GM19193 (cell line): ENCODE measurements around the gene MAP2K3.

Experiments used
- POLR2A ChIP-seq: IDR thresholded peaks from 4 replicates; pipeline ENCODE4 v1.6.1; 2011; ENCODE audit not compliant: insufficient read depth, insufficient read length; ENCODE audit errors: extremely low read depth

Gene MAP2K3

GRCh38 chr17:21249086-21249795 lies 35.3 kb upstream of the MAP2K3 start:
- TF ChIP-seq POLR2A: no peak

- TF ChIP-seq POLR2A: no peak
Observed at GRCh38 chr17:21249920-21250703, 34.4 kb upstream of the MAP2K3 start.

- TF ChIP-seq POLR2A: no peak
Observed at GRCh38 chr17:21250854-21251253, 33.7 kb upstream of the MAP2K3 start.

GRCh38 chr17:21251337-21252010 lies 33.0 kb upstream of the MAP2K3 start:
- TF ChIP-seq POLR2A: no peak

- TF ChIP-seq POLR2A: no peak
Observed at GRCh38 chr17:21252289-21252795, 32.2 kb upstream of the MAP2K3 start.

- TF ChIP-seq POLR2A: peak; percentile 49
Observed at GRCh38 chr17:21252796-21253645, 31.5 kb upstream of the MAP2K3 start, which contains the start of gene NATD1. TSS of gene NATD1 (minus strand) at chr17:21253410. CDS start at chr17:21253264, 146 bp downstream.

GRCh38 chr17:21253646-21254441 lies 30.7 kb upstream of the MAP2K3 start:
- TF ChIP-seq POLR2A: no peak

GRCh38 chr17:21258593-21258992 lies 25.9 kb upstream of the MAP2K3 start:
- TF ChIP-seq POLR2A: no peak

- TF ChIP-seq POLR2A: no peak
Observed at GRCh38 chr17:21262259-21262993, 22.1 kb upstream of the MAP2K3 start.

GRCh38 chr17:21263376-21263775 lies 21.1 kb upstream of the MAP2K3 start:
- no peak for TF ChIP-seq POLR2A

GRCh38 chr17:21268596-21269188 lies 15.8 kb upstream of the MAP2K3 start:
- no peak for TF ChIP-seq POLR2A

- no peak for TF ChIP-seq POLR2A
Observed at GRCh38 chr17:21269394-21269793, 15.1 kb upstream of the MAP2K3 start.
